Lung (tissue), 12 donors: ENCODE data around the gene CD300A. TPM values are rescaled to one million over a fixed set of nuclear protein-coding genes. Genes with fewer than 3 reads are reported as not detected.
A peak's percentile ranks its signal among the peaks of the same experiment; 100 is the strongest.

Experiments
- ATAC-seq: fragments of 200-7000 bp; cut with Tn5 transposase; one replicate; pipeline ENCODE4 v1.9.1; 2020; ENCODE audit warnings: moderate number of reproducible peaks; ENCODE audit not compliant: insufficient read depth, low FRiP score
- DNase-seq, 3 donors: peaks; one replicate each; pipeline ENCODE4 v3.0.0-alpha.2; 2013 to 2017
- H3K27ac ChIP-seq, 2 donors: one replicate each; pipeline ENCODE4 v1.5.1; 2013; ENCODE audit warnings: mild to moderate bottlenecking in 2 of 2, moderate library complexity in 2 of 2, control low read depth in 1 of 2, inconsistent platforms in 1 of 2, low read depth in 1 of 2, low read length in 1 of 2
- H3K27me3 ChIP-seq, 3 donors: one replicate each; pipeline ENCODE4 v1.5.1; 2013; ENCODE audit warnings: low read length in 2 of 3; ENCODE audit not compliant: control insufficient read depth in 3 of 3, insufficient read depth in 3 of 3
- H3K36me3 ChIP-seq, 4 donors: one replicate each; pipeline ENCODE4 v1.5.1; 2013; ENCODE audit warnings: low read length in 4 of 4, mild to moderate bottlenecking in 1 of 4, moderate library complexity in 1 of 4; ENCODE audit not compliant: control insufficient read depth in 4 of 4, insufficient read depth in 4 of 4
- H3K4me1 ChIP-seq, 5 donors: one replicate each; pipeline ENCODE4 v1.5.1; 2013; ENCODE audit warnings: low read length in 5 of 5, mild to moderate bottlenecking in 2 of 5, moderate library complexity in 1 of 5; ENCODE audit not compliant: control insufficient read depth in 5 of 5, insufficient read depth in 5 of 5
- H3K4me3 ChIP-seq: one replicate; pipeline ENCODE4 v1.5.1; 2013; ENCODE audit warnings: mild to moderate bottlenecking, control low read depth, moderate library complexity
- H3K9ac ChIP-seq, 2 donors: one replicate each; pipeline ENCODE4 v1.5.1; 2013; ENCODE audit warnings: low read length in 2 of 2, control low read depth in 1 of 2; ENCODE audit not compliant: insufficient read depth in 1 of 2
- H3K9me3 ChIP-seq, 4 donors: one replicate each; pipeline ENCODE4 v1.5.1; 2013; ENCODE audit warnings: low read length in 3 of 4, mild to moderate bottlenecking in 1 of 4, moderate library complexity in 1 of 4; ENCODE audit not compliant: control insufficient read depth in 4 of 4, insufficient read depth in 3 of 4
- CTCF ChIP-seq: IDR thresholded peaks from 2 replicates; pipeline ENCODE4 v1.5.1; 2012; ENCODE audit warnings: mild to moderate bottlenecking; ENCODE audit errors: control extremely low read depth, extremely low read depth
- WGBS, 2 donors: extraction: QIAGEN DNeasy Blood & Tissue Kit; methylation state at CpG; one replicate each; pipeline ENCODE4 v1.1.7; 2013; 5-methylcytosine and 5-hydroxymethylcytosine counted together
- polyA plus RNA-seq, 2 donors: library from polyadenylated mRNA; stranded (reverse); fragments of 200-250 nt; gene quantifications; one replicate each; pipeline ENCODE4 v1.2.1, GENCODE V29; 2013
- total RNA-seq, 2 donors: library from RNA; depleted of rRNA in 1 of 2; stranded (reverse); fragments of >200 nt in 1 of 2; gene quantifications; one replicate each; pipeline ENCODE4 v1.2.1, GENCODE V29; 2014 to 2021
- donor health status: control.
- donor health status: control.
- donor health status: Bipolar disorder and iron deficiency.
- donor health status: healthy.
- donor health status: DM: yes; HTN: yes; CAD: no.

CD300A gene
- total and polyA plus RNA-seq, 4 donors = 8.0 to 66.3 (median 16.9) TPM

- Histone ChIP-seq H3K27me3 (no peaks in the 10 kb centered on the region), H3K27ac (peak overlapping the region in 1 of 2 donors; percentile 29), H3K9ac (no peak overlapping the region), H3K4me3 (no peak overlapping the region), H3K36me3 (no peaks in the 10 kb centered on the region), H3K4me1 (no peaks in the 10 kb centered on the region), H3K9me3 (peaks cover 0 to 8% (median 0%) of the 10 kb centered on the region in 4 donors)
- ATAC-seq (no peak), DNase-seq (peak in 1 of 3 donors; percentile 10)
- 90 to 93% methylated on average over 2 of the region's 2 CpGs for WGBS, 2 donors
- no peak for TF ChIP-seq CTCF
Observed at GRCh38 chr17:74512036-74512435, 45.6 kb downstream of the CD300A start.

GRCh38 chr17:74512624-74513091, 46.2 kb downstream of the CD300A start:
- Histone ChIP-seq H3K4me1 (no peaks in the 10 kb centered on the region), H3K9ac (no peak overlapping the region), H3K27ac (peak overlapping the region in 1 of 2 donors; percentile 62), H3K36me3 (no peaks in the 10 kb centered on the region), H3K4me3 (no peak overlapping the region), H3K9me3 (peaks cover 0 to 8% (median 0%) of the 10 kb centered on the region in 4 donors), H3K27me3 (no peaks in the 10 kb centered on the region)
- WGBS, 2 donors = 38 to 61% methylated on average over 7 of the region's 7 CpGs
- no peak for DNase-seq
- TF ChIP-seq CTCF = no peak
- ATAC-seq = no peak

GRCh38 chr17:74513987-74514631, 47.7 kb downstream of the CD300A start:
- H3K27me3 ChIP-seq = no peaks in the 10 kb centered on the region
- no peak for ATAC-seq
- no peak overlapping the region for H3K27ac ChIP-seq
- no peaks in the 10 kb centered on the region for H3K36me3 ChIP-seq
- H3K4me3 ChIP-seq = no peak overlapping the region
- no peaks in the 10 kb centered on the region for H3K4me1 ChIP-seq
- H3K9ac ChIP-seq = no peak overlapping the region
- peak; percentile 52 to 76 (median 57) for DNase-seq
- TF ChIP-seq CTCF = no peak
- H3K9me3 ChIP-seq = peaks cover 0 to 8% (median 0%) of the 10 kb centered on the region in 4 donors
- WGBS, 2 donors = 69 to 98% methylated on average over 3 of the region's 3 CpGs
